OCI-LY7 (cell line): Measurements from ENCODE around the gene PSMD1. TPM values are rescaled to one million over a fixed set of nuclear protein-coding genes. Genes with fewer than 3 reads are reported as not detected.
A peak's percentile ranks its signal among the peaks of the same experiment; 100 is the strongest.
"Not testable (repeated sequence)": the region's sequence is repeated elsewhere in the genome, so short reads cannot be mapped to it uniquely, and the experiment has no call there.

Experiments used
- BruUV-seq: library from RNA; stranded (reverse); fragments of 400-500 nt; replicated peaks from 2 replicates; lab custom pipeline; 2021; lab: Mats Ljungman, UMichigan
- CTCF ChIA-PET: fragments of 300-600 bp; sonication (Branson Sonifier 250); formaldehyde crosslinking; loops from one replicate; lab custom pipeline; 2022; ENCODE audit warnings: antibody characterized with exemption; ENCODE audit not compliant: unreplicated experiment; lab: Charles Lee
- POLR2A ChIA-PET: fragments of 300-600 bp; sonication (Branson Sonifier 250); formaldehyde crosslinking; loops from one replicate; lab custom pipeline; 2022; ENCODE audit warnings: antibody characterized with exemption; lab: Charles Lee
- DNase-seq: peaks from one replicate; pipeline ENCODE4 v3.0.0-alpha.2; 2015; ENCODE audit warnings: low spot score
- H2AFZ ChIP-seq: fragments of 200-600 bp; sonication (generic), shearing (Covaris generic); 2 replicates; pipeline ENCODE4 v1.6.1; 2014; ENCODE audit warnings: mild to moderate bottlenecking, antibody characterized with exemption, low read length, moderate library complexity
- H3K27ac ChIP-seq: fragments of 200-600 bp; sonication (generic); 2 replicates; pipeline ENCODE4 v1.5.1; 2014; ENCODE audit warnings: mixed run types, low read depth, mild to moderate bottlenecking, moderate library complexity, low read length, inconsistent platforms; ENCODE audit not compliant: poor library complexity, severe bottlenecking
- H3K36me3 ChIP-seq: fragments of 200-600 bp; sonication (generic); 2 replicates; pipeline ENCODE4 v1.6.1; 2014; ENCODE audit warnings: mild to moderate bottlenecking, antibody characterized with exemption, low read length, moderate library complexity, mixed read lengths; ENCODE audit not compliant: insufficient read depth
- H3K4me1 ChIP-seq: fragments of 200-600 bp; sonication (generic); 2 replicates; pipeline ENCODE4 v1.5.1; 2014; ENCODE audit warnings: mild to moderate bottlenecking, low read length; ENCODE audit not compliant: insufficient read depth, poor library complexity, severe bottlenecking
- H3K4me2 ChIP-seq: fragments of 200-600 bp; sonication (generic); 2 replicates; pipeline ENCODE4 v1.6.1; 2014; ENCODE audit warnings: mild to moderate bottlenecking, low read length
- H3K4me3 ChIP-seq: fragments of 200-600 bp; sonication (generic); 2 replicates; pipeline ENCODE4 v1.5.1; 2014; ENCODE audit warnings: mild to moderate bottlenecking, low read depth, low read length; ENCODE audit not compliant: poor library complexity, severe bottlenecking
- H3K79me2 ChIP-seq: fragments of 200-600 bp; sonication (generic); 2 replicates; pipeline ENCODE4 v1.6.1; 2016; ENCODE audit warnings: low read depth, mild to moderate bottlenecking, low read length, moderate library complexity, mixed read lengths; ENCODE audit not compliant: insufficient read depth
- H3K9me2 ChIP-seq: fragments of 200-600 bp; sonication (generic); 2 replicates; pipeline ENCODE4 v1.6.1; 2016; ENCODE audit warnings: mild to moderate bottlenecking, low read length, mixed read lengths; ENCODE audit not compliant: insufficient read depth
- H3K9me3 ChIP-seq: fragments of 200-600 bp; sonication (generic); 2 replicates; pipeline ENCODE4 v1.6.1; 2014; ENCODE audit warnings: mild to moderate bottlenecking, mixed run types, low read length, mixed read lengths
- H4K20me1 ChIP-seq: fragments of 200-600 bp; sonication (generic); 2 replicates; pipeline ENCODE4 v1.6.1; 2014; ENCODE audit warnings: mild to moderate bottlenecking, antibody characterized with exemption, low read length, moderate library complexity, mixed read lengths; ENCODE audit not compliant: insufficient read depth
- EZH2phosphoT487 ChIP-seq: fragments of 200-600 bp; sonication (generic); IDR thresholded peaks from 2 replicates; pipeline ENCODE4 v1.6.1; 2018; ENCODE audit warnings: low read depth, borderline replicate concordance, mild to moderate bottlenecking, mixed run types, antibody characterized with exemption, low read length, moderate library complexity, mixed read lengths
- intact Hi-C: fragments of 100-400 bp; cut with micrococcal nuclease; formaldehyde crosslinking; loops from one replicate; pipeline ENCODE4 v1.10.0; 2022; ENCODE audit not compliant: unreplicated experiment
- total RNA-seq, 2 experiments: library from RNA; depleted of rRNA in 1 of 2; stranded (reverse); fragments of >200 nt in 1 of 2; shearing (Covaris generic) in 1 of 2; gene quantifications; 2 replicates each; pipeline ENCODE4 v1.2.3, GENCODE V29; 2014 to 2022
- TF ChIP-seq, protein P1 (sequence below): fragments of 200-600 bp; sonication (generic); conservative IDR thresholded peaks from 2 replicates; pipeline ENCODE4 v1.5.1; 2014; ENCODE audit warnings: mild to moderate bottlenecking, antibody characterized with exemption, low read length, moderate library complexity, mixed read lengths

The PSMD1 gene
- total RNA-seq, 2 experiments from 2014 or later, result 60.5 to 105 TPM

DNA sequence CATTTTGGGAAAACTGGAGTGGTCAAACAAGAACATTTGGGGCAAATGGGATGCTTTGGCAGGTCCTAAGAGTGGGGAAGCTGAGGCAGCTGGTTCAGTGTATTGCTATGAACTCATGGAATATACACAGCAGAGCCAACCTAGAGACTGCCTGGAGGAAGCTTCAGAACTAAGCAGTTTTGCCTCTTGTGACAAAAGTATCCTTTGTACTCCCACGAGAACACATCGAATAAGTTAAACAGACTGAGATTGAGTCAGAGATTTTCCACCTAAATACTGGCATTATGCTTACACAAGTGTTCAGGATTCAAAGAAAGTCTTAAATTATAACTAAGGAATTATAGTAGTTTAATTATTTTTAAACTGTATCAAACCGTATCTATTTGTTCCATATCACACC, 136.5 kb downstream of the PSMD1 start:
- Histone ChIP-seq H3K36me3 (no peaks in the 10 kb centered on the region), H4K20me1 (no peaks in the 10 kb centered on the region), H3K4me1 (peaks cover 6% of the 10 kb centered on the region), H3K4me2 (no peak overlapping the region), H3K9me2 (no peaks in the 10 kb centered on the region), H3K4me3 (no peak overlapping the region), H3K79me2 (no peaks in the 10 kb centered on the region), H2AFZ (no peak overlapping the region), H3K9me3 (no peaks in the 10 kb centered on the region), H3K27ac (no peak overlapping the region)
- ChIA-PET CTCF (no interaction called here), POLR2A (no interaction called here)
- BruUV-seq, result no TSS peak
- DNase-seq, result no peak
- intact Hi-C loops, result no loop called here
- TF ChIP-seq, protein P1, sequence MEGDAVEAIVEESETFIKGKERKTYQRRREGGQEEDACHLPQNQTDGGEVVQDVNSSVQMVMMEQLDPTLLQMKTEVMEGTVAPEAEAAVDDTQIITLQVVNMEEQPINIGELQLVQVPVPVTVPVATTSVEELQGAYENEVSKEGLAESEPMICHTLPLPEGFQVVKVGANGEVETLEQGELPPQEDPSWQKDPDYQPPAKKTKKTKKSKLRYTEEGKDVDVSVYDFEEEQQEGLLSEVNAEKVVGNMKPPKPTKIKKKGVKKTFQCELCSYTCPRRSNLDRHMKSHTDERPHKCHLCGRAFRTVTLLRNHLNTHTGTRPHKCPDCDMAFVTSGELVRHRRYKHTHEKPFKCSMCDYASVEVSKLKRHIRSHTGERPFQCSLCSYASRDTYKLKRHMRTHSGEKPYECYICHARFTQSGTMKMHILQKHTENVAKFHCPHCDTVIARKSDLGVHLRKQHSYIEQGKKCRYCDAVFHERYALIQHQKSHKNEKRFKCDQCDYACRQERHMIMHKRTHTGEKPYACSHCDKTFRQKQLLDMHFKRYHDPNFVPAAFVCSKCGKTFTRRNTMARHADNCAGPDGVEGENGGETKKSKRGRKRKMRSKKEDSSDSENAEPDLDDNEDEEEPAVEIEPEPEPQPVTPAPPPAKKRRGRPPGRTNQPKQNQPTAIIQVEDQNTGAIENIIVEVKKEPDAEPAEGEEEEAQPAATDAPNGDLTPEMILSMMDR, result no peak
- TF ChIP-seq EZH2phosphoT487, result no peak

DNA sequence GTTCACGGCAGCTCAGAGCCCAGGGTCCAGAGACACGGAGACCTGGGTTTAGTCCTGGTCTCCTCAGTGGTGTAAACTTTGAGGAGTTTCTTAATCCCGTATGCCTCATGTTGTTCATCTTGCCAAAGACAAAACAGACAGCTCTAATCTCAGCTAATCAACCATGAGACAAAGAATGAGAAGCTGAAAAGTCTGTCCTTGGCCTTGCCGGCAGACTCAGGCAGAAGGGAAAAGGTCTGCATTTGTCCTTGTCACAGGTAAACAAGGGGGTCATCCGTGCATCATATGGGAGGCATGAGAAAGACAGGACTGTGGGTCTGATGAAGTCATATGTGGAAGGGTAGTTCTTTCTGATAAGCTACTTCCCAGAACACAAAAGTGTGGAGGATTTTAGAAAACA, 139.9 kb downstream of the PSMD1 start:
- Histone ChIP-seq H3K36me3 (no peaks in the 10 kb centered on the region), H3K9me2 (no peaks in the 10 kb centered on the region), H3K79me2 (no peaks in the 10 kb centered on the region), H4K20me1 (no peaks in the 10 kb centered on the region), H3K27ac (no peak overlapping the region), H3K4me1 (peaks cover 10% of the 10 kb centered on the region), H3K4me2 (no peak overlapping the region), H2AFZ (no peak overlapping the region), H3K9me3 (no peaks in the 10 kb centered on the region), H3K4me3 (no peak overlapping the region)
- TF ChIP-seq, protein P1, result no peak
- TF ChIP-seq EZH2phosphoT487, result no peak
- intact Hi-C loops, result no loop called here
- ChIA-PET CTCF (interaction anchor here (1.1 kb wide), 1 partner anchor 28 kb away, joined by 3 read pairs; no protein-coding TSS in a partner anchor), POLR2A (interaction anchor here (0.6 to 1.6 kb wide), 5 partner anchors 16 to 116 kb away, joined by 3 to 7 read pairs (median 3); no protein-coding TSS in a partner anchor)
- BruUV-seq, result no TSS peak
- DNase-seq, result no peak

DNA sequence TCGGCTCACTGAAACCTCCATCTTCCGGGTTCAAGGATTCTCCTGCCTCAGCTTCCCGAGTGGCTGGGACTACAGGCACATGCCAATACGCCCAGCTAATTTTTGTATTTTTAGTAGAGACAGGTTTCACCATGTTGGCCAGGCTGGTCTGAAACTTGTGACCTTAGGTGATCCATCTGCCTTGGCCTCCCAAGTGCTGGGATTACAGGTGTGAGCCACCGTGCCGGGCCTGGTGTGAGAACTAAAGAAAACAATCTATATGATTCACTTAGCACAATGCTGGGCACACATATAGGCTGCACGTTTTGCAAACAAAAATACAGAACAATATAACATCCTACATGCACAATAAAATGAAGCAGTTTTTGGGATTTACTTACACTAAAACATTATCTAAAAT, 140.5 kb downstream of the PSMD1 start:
- H3K79me2 ChIP-seq, intact Hi-C loops, H3K27ac ChIP-seq, H3K9me3 ChIP-seq, H3K4me2 ChIP-seq, DNase-seq, H3K9me2 ChIP-seq, H4K20me1 ChIP-seq, BruUV-seq, H3K4me3 ChIP-seq, H3K36me3 ChIP-seq: not testable (repeated sequence)
- peak overlapping the region; percentile 86; the same call in 1 of the 2 replicates for H2AFZ ChIP-seq
- peaks cover 10% of the 10 kb centered on the region for H3K4me1 ChIP-seq
- CTCF ChIA-PET, result interaction anchor here (1.1 kb wide), 1 partner anchor 27 kb away, joined by 3 read pairs; no protein-coding TSS in a partner anchor
- POLR2A ChIA-PET, result interaction anchor here (1.1 to 1.6 kb wide), 4 partner anchors 17 to 69 kb away, joined by 3 to 7 read pairs (median 4); no protein-coding TSS in a partner anchor
